ENCODE data around the gene TAF3.
"Not testable (repeated sequence)": the region's sequence is repeated elsewhere in the genome, so short reads cannot be mapped to it uniquely, and the experiment has no call there.

TAF3 gene, protein sequence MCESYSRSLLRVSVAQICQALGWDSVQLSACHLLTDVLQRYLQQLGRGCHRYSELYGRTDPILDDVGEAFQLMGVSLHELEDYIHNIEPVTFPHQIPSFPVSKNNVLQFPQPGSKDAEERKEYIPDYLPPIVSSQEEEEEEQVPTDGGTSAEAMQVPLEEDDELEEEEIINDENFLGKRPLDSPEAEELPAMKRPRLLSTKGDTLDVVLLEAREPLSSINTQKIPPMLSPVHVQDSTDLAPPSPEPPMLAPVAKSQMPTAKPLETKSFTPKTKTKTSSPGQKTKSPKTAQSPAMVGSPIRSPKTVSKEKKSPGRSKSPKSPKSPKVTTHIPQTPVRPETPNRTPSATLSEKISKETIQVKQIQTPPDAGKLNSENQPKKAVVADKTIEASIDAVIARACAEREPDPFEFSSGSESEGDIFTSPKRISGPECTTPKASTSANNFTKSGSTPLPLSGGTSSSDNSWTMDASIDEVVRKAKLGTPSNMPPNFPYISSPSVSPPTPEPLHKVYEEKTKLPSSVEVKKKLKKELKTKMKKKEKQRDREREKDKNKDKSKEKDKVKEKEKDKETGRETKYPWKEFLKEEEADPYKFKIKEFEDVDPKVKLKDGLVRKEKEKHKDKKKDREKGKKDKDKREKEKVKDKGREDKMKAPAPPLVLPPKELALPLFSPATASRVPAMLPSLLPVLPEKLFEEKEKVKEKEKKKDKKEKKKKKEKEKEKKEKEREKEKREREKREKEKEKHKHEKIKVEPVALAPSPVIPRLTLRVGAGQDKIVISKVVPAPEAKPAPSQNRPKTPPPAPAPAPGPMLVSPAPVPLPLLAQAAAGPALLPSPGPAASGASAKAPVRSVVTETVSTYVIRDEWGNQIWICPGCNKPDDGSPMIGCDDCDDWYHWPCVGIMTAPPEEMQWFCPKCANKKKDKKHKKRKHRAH

DNA sequence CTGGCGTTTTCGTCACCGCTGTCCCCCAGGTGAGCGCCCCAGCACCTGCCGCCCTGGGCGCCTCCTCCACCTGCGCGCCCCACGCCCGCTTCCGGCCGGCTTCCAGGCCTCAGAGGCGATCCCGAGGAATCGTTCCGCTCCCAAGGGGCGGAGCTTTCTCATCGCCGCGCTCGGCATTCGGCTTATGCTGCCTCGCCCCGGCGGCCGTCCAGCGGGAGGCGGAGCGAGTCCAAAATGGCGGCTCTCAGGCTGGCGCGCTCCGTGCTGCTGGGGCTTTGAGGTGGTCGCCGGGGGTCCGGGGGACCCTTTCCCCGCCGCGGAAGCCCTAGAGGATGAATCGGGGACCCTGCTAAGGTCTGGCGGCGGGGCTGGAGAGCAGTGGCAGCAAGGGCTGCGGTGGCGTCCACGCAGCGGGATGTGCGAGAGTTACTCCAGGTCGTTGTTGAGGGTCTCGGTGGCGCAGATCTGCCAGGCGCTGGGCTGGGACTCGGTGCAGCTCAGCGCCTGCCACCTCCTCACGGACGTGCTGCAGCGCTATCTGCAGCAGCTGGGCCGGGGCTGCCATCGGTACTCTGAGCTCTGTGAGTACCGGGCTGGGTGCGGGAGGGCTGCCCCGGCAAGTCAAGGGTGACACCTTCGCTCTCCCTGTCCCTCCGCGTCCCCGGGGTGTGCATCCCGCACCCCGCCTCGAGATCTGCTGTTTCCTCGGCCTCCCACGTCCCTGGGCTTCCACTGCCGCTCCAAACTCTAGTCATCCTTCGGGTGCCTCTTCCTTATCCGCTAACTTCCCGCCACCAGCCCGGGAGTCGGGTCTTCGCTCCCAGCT, at the start of gene TAF3:
Gene TAF3, plus strand, starts transcription at position 211 of the 826 bp plus-strand sequence. Its CDS starts 205 bp downstream, at position 416.
- peak; percentile 74 for DNase-seq

DNA sequence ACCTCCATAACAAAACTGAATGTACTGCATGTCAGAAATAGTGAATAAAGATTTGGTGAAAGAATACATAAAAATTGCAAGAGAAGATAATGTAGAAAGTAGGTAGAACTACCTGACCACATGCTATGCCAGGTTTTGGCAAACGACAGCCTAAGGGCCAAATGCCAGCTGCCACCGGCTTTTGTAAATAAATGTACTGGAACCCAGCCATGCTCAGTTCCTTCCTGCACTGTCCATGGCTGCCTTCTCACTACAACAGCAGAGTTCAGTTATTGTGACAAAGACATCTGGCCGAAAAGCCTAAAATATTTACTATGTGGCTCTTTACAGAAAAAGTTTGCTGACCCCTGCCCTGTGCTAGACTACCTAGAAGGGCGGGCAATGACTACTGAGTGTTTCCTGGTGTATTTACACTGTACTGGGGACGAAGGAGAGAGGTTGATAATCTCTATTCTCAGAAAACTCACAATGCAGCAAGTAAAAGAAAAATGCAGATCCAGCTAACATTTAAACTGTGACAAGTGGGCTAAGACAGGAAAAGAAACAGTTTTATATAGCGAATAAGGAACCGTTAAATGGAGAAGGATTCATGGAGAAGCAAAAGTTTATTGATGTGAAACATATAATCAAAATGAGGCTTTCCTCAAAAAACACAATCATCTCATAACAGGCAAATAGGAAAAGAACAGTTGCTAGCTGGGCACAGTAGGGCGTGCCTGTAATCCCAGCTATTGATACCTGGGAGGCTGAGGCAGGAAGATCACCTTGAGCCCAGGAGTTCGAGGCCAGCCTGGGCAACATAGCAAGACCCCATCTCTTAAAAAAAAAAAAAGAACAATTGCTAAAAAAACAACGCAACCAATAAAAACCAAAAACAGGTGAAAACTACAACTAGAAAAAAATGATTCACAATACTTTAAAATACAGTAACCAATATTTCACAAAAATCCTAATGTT, 44.2 kb upstream of the TAF3 start:
- no peak for DNase-seq

DNA sequence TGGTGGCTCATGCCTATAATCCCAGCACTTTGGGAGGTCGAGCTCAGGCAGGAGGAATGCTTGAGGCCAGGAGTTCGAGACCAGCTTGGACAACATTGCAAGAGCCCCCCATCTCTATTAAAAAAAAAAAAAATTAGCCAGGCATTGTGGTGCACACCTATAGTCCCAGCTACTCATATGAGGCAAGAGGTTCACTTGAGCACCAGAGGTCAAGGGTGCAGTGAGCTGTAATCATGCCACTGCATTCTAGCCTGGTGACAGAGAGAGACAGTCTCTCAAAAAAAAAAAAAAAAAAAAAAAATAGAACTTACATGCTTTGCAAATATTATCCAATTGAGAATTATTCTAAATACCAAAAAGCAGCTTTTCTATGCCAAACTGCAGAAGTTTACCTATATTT, 41.5 kb upstream of the TAF3 start:
- no peak for DNase-seq

DNA sequence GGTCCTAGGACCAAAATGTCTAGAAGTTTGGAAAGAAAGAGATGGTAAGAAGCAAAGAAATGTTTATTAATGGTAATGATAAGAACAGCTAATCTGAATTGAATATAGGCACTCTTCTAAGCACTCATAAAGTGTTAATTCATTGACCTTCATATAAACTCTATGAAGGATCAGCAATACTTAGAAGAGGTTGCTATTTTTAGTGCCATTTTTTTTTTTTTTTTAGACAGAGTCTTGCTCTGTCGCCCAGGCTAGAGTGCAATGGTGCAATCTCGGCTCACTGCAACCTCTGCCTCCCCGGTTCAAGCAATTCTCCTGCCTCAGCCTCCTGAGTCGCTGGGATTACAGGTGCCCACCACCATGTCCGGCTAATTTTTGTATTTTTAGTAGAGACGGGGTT, 36.1 kb upstream of the TAF3 start:
- DNase-seq = not testable (repeated sequence)

DNA sequence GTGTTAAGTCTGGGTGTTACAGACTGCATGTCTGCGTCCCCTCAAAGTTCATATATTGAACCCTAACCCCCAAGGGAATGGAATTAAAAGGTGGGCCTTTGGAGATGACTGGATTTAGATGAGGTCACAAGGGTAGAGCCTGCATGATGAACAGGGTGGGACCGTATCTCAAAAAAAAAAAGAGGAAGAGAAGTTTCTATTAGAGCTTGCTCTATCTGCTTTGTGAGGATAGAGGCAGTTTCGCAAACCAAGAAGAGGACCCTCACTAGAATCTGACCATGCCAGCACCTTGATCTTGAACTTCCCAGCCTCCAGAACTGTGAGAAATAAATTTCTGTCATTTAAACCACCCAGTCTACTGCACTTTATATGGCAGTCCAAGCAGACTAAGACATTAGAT, 31.9 kb upstream of the TAF3 start:
- no peak for DNase-seq

DNA sequence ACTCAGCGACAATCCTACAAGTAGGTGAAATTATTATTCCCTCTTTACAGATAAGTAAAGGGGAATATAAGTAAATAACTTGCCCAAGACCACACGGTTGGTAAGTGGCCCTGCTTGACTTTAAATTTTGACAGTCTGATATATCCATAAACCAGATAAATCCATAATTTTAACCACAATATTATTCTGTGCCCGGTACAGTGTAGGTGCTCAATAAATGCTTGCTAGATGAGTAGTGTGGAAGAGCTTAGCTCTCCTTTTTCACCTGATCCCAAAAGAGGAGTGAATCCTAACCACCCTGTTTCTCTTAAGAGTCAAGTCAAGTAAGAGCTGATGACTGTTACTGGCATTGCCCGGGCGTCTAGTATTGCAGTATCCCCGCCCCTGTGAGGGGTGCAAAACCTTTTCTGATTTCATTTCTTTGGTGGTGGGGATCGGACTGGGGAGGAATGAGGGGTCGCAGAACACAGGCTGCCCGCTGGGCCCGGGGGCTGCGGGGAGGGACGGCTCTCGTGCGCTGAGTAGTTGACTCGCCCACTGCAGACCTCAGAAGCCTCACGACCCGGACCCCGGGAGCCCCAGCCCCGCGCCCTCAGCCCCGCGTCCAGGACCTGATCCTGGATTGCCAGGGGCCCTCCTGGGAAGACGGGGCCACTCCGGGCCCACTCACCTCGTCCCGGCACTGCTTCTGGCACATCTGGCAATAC, 31.0 kb upstream of the TAF3 start:
- no peak for DNase-seq

DNA sequence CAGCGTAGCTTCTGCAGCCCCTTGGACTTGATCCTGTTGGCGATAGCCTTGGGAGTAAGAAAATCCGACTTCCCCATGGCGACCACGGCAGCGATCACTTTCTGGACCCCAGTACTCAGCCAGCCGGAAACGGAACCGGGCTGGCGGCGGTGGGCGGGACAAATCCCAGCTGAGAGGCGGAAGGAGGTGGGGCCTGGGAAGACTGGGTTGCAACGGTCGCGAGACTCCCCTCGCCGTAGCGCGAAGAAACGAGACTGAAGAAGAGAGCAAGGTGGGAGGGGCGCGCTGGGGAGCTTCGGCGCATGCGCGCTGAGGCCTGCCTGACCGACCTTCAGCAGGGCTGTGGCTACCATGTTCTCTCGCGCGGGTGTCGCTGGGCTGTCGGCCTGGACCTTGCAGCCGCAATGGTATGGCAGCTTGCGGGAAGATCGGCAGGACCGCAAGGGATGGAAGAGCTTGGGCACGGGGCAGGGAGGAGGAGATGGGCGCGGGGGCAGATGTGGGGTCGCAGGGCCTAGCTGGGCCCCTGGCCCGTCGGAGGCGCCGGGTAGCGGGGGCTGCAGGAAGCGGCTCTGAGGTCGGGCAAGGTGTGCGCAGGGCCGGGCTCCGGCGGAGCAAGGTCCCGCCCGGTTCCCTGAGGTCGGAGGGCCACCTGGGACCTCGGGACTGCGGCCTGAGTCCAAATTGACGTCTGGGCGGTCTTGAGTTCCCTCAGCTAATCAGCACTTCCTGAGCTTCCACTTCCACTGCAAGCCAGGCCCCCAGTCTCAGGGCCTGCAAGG, 30.3 kb upstream of the TAF3 start, which contains the start of the genes ATP5F1C and KIN:
Gene ATP5F1C, plus strand, starts transcription at position 321 of the 782 bp plus-strand sequence. Its CDS starts 31 bp downstream, at position 352.
Gene KIN, minus strand, starts transcription at position 137 of the 782 bp plus-strand sequence. Its CDS starts 60 bp downstream, at position 77.
- peak; percentile 80 for DNase-seq

DNA sequence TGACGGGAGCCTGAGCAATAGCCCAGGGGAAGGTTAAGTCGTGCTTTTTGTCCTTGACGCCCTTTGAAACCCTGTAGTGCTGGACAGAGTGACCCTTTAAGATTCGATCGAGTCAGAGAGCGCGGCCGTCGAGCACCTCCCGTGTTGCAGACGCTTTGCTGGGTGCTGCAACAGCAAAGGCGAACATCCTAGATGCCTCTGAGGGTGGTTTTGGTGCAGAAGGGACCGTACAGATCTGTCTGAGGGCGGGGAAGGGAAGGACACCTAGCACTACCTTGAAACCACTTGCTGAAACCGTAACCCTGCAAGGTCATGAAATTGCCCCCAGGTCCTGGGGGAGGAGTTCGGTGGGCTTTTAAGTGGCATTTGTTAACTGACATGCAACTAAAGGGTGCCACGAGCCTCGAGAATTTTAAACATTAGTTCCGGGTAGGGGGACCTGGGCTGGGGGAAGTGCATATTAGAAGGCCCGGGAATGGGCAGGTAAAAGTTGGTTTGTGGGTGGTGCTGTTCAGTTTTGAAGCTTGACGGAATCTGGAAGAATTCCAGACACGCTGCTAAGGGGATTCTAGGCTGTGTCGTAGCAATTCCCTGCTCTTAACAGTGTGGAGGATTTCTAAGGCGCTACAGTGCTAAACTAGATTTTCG, 29.5 kb upstream of the TAF3 start:
- DNase-seq = no peak

DNA sequence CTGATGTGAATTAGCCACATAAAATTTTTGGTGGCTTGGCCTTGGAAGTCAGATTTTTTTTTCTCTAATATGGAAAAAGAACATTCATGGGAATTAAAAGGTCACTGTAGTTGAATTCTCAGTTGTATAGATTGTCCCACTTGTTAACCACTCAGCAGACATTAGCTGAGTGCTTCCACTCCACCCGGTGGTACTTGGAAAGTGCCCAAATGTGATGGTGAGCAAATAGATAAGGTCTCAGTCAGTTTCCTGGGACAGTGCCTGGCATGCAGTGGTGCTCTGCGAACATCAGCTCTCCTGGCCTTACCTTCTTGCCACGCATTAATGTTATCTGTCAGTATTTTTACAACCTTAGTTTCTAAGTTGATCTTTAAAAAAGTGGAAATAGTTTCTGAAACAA, 28.9 kb upstream of the TAF3 start:
- DNase-seq = no peak

DNA sequence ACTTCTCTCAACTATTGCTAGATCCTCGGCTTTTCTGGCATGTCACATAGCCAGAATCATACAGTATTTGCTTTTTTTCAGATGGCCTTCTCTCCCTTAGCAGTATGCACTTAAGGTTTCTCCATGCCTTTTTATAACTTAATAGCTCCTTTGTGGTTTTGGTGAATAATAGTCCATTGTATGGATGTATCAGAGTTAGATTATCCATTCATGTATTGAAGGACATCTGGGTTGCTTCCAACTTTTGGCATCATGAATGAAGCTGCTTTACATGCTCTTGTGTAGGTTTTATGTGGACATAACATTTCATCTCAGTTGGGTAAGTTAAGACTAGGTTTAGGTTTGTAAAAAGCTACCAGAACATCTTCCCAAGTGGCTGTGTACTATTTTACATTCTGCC, 25.8 kb upstream of the TAF3 start:
- DNase-seq = no peak

DNA sequence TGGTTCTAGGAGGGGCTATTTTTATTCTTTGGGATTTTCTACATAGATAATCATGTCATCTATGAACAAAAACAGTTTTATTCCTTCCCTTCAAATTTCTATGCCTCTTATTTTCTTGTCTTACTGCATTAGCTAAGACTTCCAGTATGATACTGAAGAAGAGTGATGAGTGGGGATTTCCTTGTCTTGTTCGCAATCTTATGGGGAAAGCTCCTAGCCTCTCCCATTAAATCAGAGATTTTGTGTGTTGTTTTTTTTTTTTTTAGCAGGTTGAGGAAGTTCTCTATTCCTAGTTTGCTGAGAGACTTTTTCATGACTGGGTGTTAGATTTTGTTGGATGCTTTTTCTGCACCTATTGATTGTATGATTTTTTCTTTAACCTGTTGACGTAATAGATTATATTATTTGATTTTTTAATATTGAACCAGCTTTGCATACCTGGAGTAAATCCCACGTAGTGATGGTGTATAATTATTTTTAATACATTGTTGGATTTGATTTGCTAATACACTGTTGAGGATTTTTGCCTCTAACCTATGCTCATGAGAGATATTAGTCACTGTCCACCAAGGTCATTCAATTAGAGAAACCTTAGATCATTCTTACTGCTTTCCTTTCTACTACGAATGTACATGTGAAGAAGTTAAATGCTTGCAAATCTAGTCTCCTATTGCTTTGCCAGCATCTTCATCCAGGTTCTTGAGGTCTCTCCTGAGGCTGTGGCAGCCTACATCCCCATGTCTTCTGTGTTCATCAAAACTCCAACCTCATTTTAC, 23.9 kb upstream of the TAF3 start:
- no peak for DNase-seq

DNA sequence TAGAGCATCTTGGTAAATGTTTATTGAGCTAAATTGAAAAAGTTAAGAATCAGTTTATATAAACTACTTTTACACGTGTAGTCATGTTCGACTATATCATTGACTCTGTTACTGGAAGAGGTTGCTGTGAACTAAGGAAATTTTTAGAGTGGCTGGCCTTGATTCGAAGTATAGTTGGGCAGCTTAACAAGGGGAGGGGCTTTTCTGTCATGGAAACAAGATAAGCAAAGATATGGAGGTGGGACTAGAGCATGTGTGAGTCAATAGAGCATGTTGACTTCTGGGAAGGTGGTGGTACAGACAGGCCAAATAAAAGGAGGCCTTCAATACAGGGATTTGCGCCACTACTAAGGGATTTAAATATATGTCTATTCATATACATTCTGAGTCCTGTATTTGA, 22.7 kb upstream of the TAF3 start:
- no peak for DNase-seq

DNA sequence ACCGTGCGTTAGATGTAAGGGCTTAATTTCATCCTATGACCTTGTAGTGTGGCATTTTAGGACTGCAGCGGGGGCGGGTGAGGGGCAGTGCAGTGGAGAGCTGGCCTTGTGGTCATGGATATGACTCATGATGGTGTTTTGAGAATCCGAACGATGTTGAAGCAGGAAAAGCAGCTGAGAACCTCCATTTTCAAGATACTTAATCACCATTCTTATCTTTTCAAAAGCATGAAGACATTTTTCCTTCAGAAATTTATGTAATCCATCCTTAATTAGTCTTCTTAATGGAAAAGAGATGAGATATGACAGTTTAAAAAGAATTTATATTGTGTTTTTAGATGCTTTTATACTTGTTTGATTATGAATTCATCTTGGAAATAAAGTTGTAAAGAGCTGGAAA, 20.7 kb upstream of the TAF3 start:
- DNase-seq = no peak

DNA sequence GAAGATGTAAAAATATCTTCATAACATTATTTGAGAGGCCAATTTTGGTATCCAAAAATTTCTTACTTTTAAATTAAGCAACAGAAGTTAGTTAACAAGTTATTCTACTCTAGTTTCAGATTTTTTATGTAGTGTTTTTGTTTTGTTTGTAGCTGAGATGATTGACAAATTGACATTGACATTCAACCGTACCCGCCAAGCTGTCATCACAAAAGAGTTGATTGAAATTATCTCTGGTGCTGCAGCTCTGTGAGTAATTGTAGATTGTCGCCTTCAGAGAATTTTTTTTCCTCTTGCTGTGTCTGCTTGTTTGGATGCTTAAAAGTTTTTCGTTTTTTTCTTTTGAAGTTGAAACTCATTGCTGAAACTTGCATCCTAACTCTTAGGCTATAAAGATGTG, 15.7 kb upstream of the TAF3 start:
- DNase-seq = no peak

DNA sequence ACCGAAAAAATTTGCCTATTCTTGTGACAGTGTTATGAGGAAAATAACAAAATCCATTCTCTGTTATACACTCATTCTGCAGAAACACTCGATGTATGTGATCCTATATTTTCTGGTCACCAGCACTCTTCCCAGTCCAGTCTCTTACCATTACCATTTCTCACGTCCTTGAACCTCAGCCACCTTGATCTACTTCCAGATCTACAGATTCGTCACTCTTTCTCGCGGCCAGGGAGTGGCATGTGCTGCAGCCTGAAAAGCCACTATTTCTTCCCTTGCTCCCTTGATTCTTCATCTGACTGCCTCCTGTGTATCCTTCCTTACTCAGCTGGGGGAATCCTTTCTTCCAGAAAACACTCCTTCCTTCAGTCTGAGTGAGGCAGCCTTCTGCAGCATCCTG, 14.1 kb upstream of the TAF3 start:
- no peak for DNase-seq

DNA sequence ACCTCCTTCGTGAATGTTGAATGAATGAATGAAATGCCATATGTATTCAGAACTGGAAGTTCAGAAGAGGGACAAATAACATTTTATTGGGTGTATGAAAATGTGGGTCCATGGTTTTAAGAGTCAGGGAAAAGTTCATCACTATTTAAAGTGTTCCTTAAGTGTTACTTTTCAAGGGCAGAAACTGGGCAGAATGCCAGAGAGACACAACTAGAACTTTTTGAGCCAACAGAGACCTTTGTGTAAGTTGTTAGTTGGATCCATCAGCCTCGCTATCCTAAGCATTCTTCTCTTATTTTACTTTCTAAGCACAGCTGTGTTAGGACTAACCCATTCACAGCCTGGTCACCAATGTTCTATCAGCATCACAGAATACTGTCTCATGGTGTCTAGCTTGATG, 13.6 kb upstream of the TAF3 start:
- DNase-seq = no peak

DNA sequence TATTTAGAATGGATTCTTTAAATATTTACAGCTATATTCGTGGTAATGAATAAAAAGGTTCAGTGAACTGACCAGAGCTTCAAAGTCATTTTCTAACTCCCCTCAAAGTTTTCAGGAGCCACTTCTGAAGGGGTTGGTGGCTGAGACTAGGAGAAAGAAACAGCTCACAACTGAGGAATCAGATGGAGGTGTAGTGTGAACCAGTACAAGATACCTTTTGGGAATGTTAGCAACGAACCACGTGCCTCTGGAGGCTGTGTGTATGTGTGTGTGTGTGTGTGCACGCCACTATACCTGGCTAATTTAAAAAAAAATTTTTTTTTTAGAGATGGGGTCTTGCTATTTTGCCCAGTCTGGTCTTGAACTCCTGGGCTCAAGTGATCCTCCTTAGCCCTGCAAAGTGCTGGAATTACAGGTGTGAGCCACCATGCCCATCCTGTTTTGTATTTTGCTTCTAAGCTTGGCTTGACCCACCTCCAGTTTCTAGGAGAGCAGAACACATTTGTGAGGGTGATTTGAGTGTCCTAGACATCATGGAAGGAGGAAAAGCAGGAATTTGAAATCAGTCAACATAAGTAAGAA, 9.5 kb upstream of the TAF3 start:
- DNase-seq = no peak

DNA sequence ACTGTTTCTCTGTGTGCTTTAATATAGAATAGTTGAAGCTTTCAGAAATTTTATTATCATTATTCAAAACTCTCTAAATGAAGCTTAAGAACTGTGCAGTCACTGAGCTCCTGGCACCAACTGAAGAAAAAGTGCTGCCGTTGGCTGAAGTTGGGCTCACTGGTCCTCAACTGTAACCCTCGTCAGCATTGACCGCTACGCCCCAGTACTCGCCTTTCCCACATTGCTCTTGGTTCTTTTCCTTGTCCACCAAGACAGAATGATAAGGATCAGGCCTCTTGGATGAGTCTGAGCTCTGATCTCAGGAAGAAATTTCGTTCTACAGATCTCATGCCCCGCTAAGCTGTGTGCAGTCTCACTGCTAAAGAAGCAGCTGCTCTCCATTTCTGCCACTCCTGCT, 7.9 kb upstream of the TAF3 start:
- no peak for DNase-seq
